ENCODE data around the gene CGNL1. TPM values are rescaled to one million over a fixed set of nuclear protein-coding genes. Genes with fewer than 3 reads are reported as not detected.

Gene CGNL1
- total RNA-seq, 4 donors from 2014 or later = 9.6 to 21.3 (median 13.1) TPM

- H3K27ac ChIP-seq (replicated peaks in 1 of 4) = no peak overlapping the region
- H3K4me1 ChIP-seq = peaks cover 8 to 14% (median 11%) of the 10 kb centered on the region in 4 donors
- intact Hi-C loops (cut with DNase I) = no loop called here
- H3K4me3 ChIP-seq = no peak overlapping the region
- no peak for DNase-seq (ENCODE audit: extremely low spot score)
- TF ChIP-seq EP300 (IDR thresholded peaks at IDR 0.05) = no peak
- TF ChIP-seq POLR2AphosphoS5 (IDR thresholded peaks at IDR 0.05) = no peak
- no peak for TF ChIP-seq CTCF (IDR thresholded peaks at IDR 0.05)
- TF ChIP-seq POLR2A (IDR thresholded peaks at IDR 0.05; ENCODE audit: low read depth) = no peak
- WGBS = 91% methylated on average over 3 of the region's 3 CpGs
- no peaks in the 10 kb centered on the region for H3K9me3 ChIP-seq
- no peaks in the 10 kb centered on the region for H3K36me3 ChIP-seq
- H3K27me3 ChIP-seq = no peaks in the 10 kb centered on the region
Observed at GRCh38 chr15:57567891-57568290, 191.6 kb downstream of the CGNL1 start.

- 76% methylated on average over 2 of the region's 2 CpGs for WGBS
- Histone ChIP-seq H3K27me3 (no peaks in the 10 kb centered on the region), H3K36me3 (no peaks in the 10 kb centered on the region), H3K4me3 (no peak overlapping the region), H3K9me3 (no peaks in the 10 kb centered on the region), H3K4me1 (peaks cover 8 to 14% (median 11%) of the 10 kb centered on the region in 4 donors), H3K27ac (replicated peaks in 1 of 4) (no peak overlapping the region)
- TF ChIP-seq POLR2A (IDR thresholded peaks at IDR 0.05; ENCODE audit: low read depth) = no peak
- no peak for TF ChIP-seq CTCF (IDR thresholded peaks at IDR 0.05)
- TF ChIP-seq POLR2AphosphoS5 (IDR thresholded peaks at IDR 0.05) = no peak
- TF ChIP-seq EP300 (IDR thresholded peaks at IDR 0.05) = no peak
- no peak for DNase-seq (ENCODE audit: extremely low spot score)
- intact Hi-C loops (cut with DNase I) = no loop called here
Observed at GRCh38 chr15:57568299-57568698, 192.0 kb downstream of the CGNL1 start.

- Histone ChIP-seq H3K4me1 (peaks cover 8 to 14% (median 9%) of the 10 kb centered on the region in 4 donors), H3K36me3 (no peaks in the 10 kb centered on the region), H3K4me3 (no peak overlapping the region), H3K9me3 (no peaks in the 10 kb centered on the region), H3K27me3 (no peaks in the 10 kb centered on the region), H3K27ac (replicated peaks in 1 of 4) (no peak overlapping the region)
- DNase-seq (ENCODE audit: extremely low spot score) = no peak
- TF ChIP-seq CTCF (IDR thresholded peaks at IDR 0.05) (no peak), POLR2A (IDR thresholded peaks at IDR 0.05; ENCODE audit: low read depth) (no peak), POLR2AphosphoS5 (IDR thresholded peaks at IDR 0.05) (no peak), EP300 (IDR thresholded peaks at IDR 0.05) (no peak)
- intact Hi-C loops (cut with DNase I) = no loop called here
- 76% methylated on average over 2 of the region's 2 CpGs for WGBS
Observed at GRCh38 chr15:57570340-57570739, 194.0 kb downstream of the CGNL1 start.

GRCh38 chr15:57570994-57571393 is 194.7 kb downstream of the CGNL1 start:
- no peak for DNase-seq (ENCODE audit: extremely low spot score)
- TF ChIP-seq POLR2A (IDR thresholded peaks at IDR 0.05; ENCODE audit: low read depth) (no peak), CTCF (IDR thresholded peaks at IDR 0.05) (no peak), EP300 (IDR thresholded peaks at IDR 0.05) (no peak), POLR2AphosphoS5 (IDR thresholded peaks at IDR 0.05) (no peak)
- Histone ChIP-seq H3K27ac (replicated peaks in 1 of 4) (no peak overlapping the region), H3K27me3 (no peaks in the 10 kb centered on the region), H3K4me3 (no peak overlapping the region), H3K36me3 (no peaks in the 10 kb centered on the region), H3K4me1 (peaks cover 6 to 14% (median 8%) of the 10 kb centered on the region in 4 donors), H3K9me3 (no peaks in the 10 kb centered on the region)
- 44% methylated on average over 3 of the region's 3 CpGs for WGBS
- intact Hi-C loops (cut with DNase I) = no loop called here

GRCh38 chr15:57571725-57572124 is 195.4 kb downstream of the CGNL1 start:
- Histone ChIP-seq H3K4me1 (peaks cover 5 to 12% (median 6%) of the 10 kb centered on the region in 4 donors), H3K36me3 (no peaks in the 10 kb centered on the region), H3K27me3 (no peaks in the 10 kb centered on the region), H3K9me3 (no peaks in the 10 kb centered on the region), H3K27ac (replicated peaks in 1 of 4) (no peak overlapping the region), H3K4me3 (no peak overlapping the region)
- TF ChIP-seq CTCF (IDR thresholded peaks at IDR 0.05) (no peak), POLR2AphosphoS5 (IDR thresholded peaks at IDR 0.05) (no peak), EP300 (IDR thresholded peaks at IDR 0.05) (no peak), POLR2A (IDR thresholded peaks at IDR 0.05; ENCODE audit: low read depth) (no peak)
- 85% methylated on average over 7 of the region's 7 CpGs for WGBS
- intact Hi-C loops (cut with DNase I) = no loop called here
- no peak for DNase-seq (ENCODE audit: extremely low spot score)

Data from esophagus muscularis mucosa (tissue), 4 donors.